Uterus (tissue), 4 donors: ENCODE results near the gene FMN2. TPM values are rescaled to one million over a fixed set of nuclear protein-coding genes. Genes with fewer than 3 reads are reported as not detected.
A peak's percentile ranks its signal among the peaks of the same experiment; 100 is the strongest.

Experiments
- DNase-seq, 2 donors: peaks; one replicate each; pipeline ENCODE4 v3.0.0-alpha.2; 2019 to 2020
- H3K27ac ChIP-seq, 2 donors: fragments of 200-600 bp; sonication (generic); 1 replicate in 1 of 2; 2 replicates in 1 of 2; pipeline ENCODE4 v1.5.1; 2016 to 2018
- H3K27me3 ChIP-seq, 2 donors: fragments of 200-600 bp; sonication (generic); one replicate each; pipeline ENCODE4 v1.5.1; 2018 to 2019; ENCODE audit warnings: control low read depth in 1 of 2
- H3K36me3 ChIP-seq, 2 donors: fragments of 200-600 bp; sonication (generic); one replicate each; pipeline ENCODE4 v1.5.1; 2019; ENCODE audit warnings: control low read depth in 1 of 2
- H3K4me1 ChIP-seq, 2 donors: fragments of 200-600 bp; sonication (generic); one replicate each; pipeline ENCODE4 v1.5.1; 2018 to 2019; ENCODE audit warnings: control low read depth in 1 of 2
- H3K4me3 ChIP-seq, 2 donors: fragments of 200-600 bp; sonication (generic); 1 replicate in 1 of 2; 2 replicates in 1 of 2; pipeline ENCODE4 v1.5.1; 2018 to 2019; ENCODE audit warnings: mild to moderate bottlenecking in 1 of 2
- H3K9me3 ChIP-seq, 2 donors: fragments of 200-600 bp; sonication (generic); one replicate each; pipeline ENCODE4 v1.5.1; 2019; ENCODE audit warnings: control low read depth in 1 of 2
- CTCF ChIP-seq, 4 experiments: fragments of 200-600 bp in 2 of 4; fragments of 450-650 bp in 2 of 4; sonication (generic) in 2 of 4; IDR thresholded peaks; one replicate each; pipeline ENCODE4 v1.5.1; 2016 to 2019; ENCODE audit warnings: antibody characterized with exemption in 4 of 4, mild to moderate bottlenecking in 2 of 4, moderate library complexity in 1 of 4
- POLR2A ChIP-seq, 2 donors: fragments of 450-650 bp; IDR thresholded peaks; one replicate each; pipeline ENCODE4 v1.6.1; 2016; ENCODE audit warnings: antibody characterized with exemption in 2 of 2, mild to moderate bottlenecking in 1 of 2, moderate library complexity in 1 of 2
- intact Hi-C: fragments of 100-400 bp; cut with DNase I; formaldehyde crosslinking; loops from one replicate; pipeline ENCODE4 v1.15.1; 2023; ENCODE audit warnings: low total_unique reads
- total RNA-seq, 4 donors: library from RNA; depleted of rRNA in 3 of 4; stranded (reverse); fragments of >200 nt in 3 of 4; gene quantifications; one replicate each; pipeline versions ENCODE4 v1.1.0 to v1.2.4, GENCODE V29; 2014 to 2023
- donor health status: DM: yes; HTN: yes; CAD: no.

The FMN2 gene
- total RNA-seq, 4 donors from 2014 or later = 1.0 to 6.5 (median 2.3) TPM; not detected in 1

GRCh38 chr1:240491796-240492195 is 400.1 kb downstream of the FMN2 start:
- intact Hi-C loops = no loop called here
- DNase-seq = no peak
- H3K4me3 ChIP-seq = no peak overlapping the region
- H3K27me3 ChIP-seq = no peaks in the 10 kb centered on the region
- no peak overlapping the region for H3K27ac ChIP-seq
- no peaks in the 10 kb centered on the region for H3K4me1 ChIP-seq
- TF ChIP-seq POLR2A (IDR thresholded peaks at IDR 0.05) (no peak), CTCF (IDR thresholded peaks at IDR 0.05) (no peak)
- H3K9me3 ChIP-seq = no peaks in the 10 kb centered on the region
- H3K36me3 ChIP-seq = no peaks in the 10 kb centered on the region

GRCh38 chr1:240492832-240493440 is 401.3 kb downstream of the FMN2 start:
- intact Hi-C loops = no loop called here
- no peaks in the 10 kb centered on the region for H3K36me3 ChIP-seq
- no peaks in the 10 kb centered on the region for H3K27me3 ChIP-seq
- no peaks in the 10 kb centered on the region for H3K4me1 ChIP-seq
- no peaks in the 10 kb centered on the region for H3K9me3 ChIP-seq
- H3K4me3 ChIP-seq = peak overlapping the region in 1 of 2 donors; percentile 16
- TF ChIP-seq CTCF (IDR thresholded peaks at IDR 0.05) (no peak), POLR2A (IDR thresholded peaks at IDR 0.05) (no peak)
- peak in 1 of 2 donors; percentile 37 for DNase-seq
- H3K27ac ChIP-seq = no peak overlapping the region

GRCh38 chr1:240495601-240496000 is 403.9 kb downstream of the FMN2 start:
- Histone ChIP-seq H3K9me3 (no peaks in the 10 kb centered on the region), H3K4me1 (no peaks in the 10 kb centered on the region), H3K27me3 (no peaks in the 10 kb centered on the region), H3K4me3 (no peak overlapping the region), H3K36me3 (no peaks in the 10 kb centered on the region), H3K27ac (no peak overlapping the region)
- no peak for DNase-seq
- TF ChIP-seq CTCF (IDR thresholded peaks at IDR 0.05) (no peak), POLR2A (IDR thresholded peaks at IDR 0.05) (no peak)
- intact Hi-C loops = no loop called here

GRCh38 chr1:240496356-240496755 is 404.7 kb downstream of the FMN2 start:
- Histone ChIP-seq H3K27ac (no peak overlapping the region), H3K9me3 (no peaks in the 10 kb centered on the region), H3K4me3 (no peak overlapping the region), H3K27me3 (no peaks in the 10 kb centered on the region), H3K4me1 (no peaks in the 10 kb centered on the region), H3K36me3 (no peaks in the 10 kb centered on the region)
- no peak for DNase-seq
- TF ChIP-seq CTCF (IDR thresholded peaks at IDR 0.05) (no peak), POLR2A (IDR thresholded peaks at IDR 0.05) (no peak)
- intact Hi-C loops = no loop called here

GRCh38 chr1:240496941-240497340 is 405.3 kb downstream of the FMN2 start:
- no peak overlapping the region for H3K27ac ChIP-seq
- DNase-seq = no peak
- intact Hi-C loops = no loop called here
- H3K4me1 ChIP-seq = no peaks in the 10 kb centered on the region
- H3K27me3 ChIP-seq = no peaks in the 10 kb centered on the region
- H3K36me3 ChIP-seq = no peaks in the 10 kb centered on the region
- H3K9me3 ChIP-seq = no peaks in the 10 kb centered on the region
- H3K4me3 ChIP-seq = no peak overlapping the region
- no peak for TF ChIP-seq POLR2A (IDR thresholded peaks at IDR 0.05)

GRCh38 chr1:240497908-240498307 is 406.2 kb downstream of the FMN2 start:
- Histone ChIP-seq H3K9me3 (no peaks in the 10 kb centered on the region), H3K36me3 (no peaks in the 10 kb centered on the region), H3K4me1 (no peaks in the 10 kb centered on the region), H3K4me3 (no peak overlapping the region), H3K27me3 (no peaks in the 10 kb centered on the region), H3K27ac (no peak overlapping the region)
- DNase-seq = no peak
- intact Hi-C loops = no loop called here
- TF ChIP-seq POLR2A (IDR thresholded peaks at IDR 0.05) = no peak
- no peak for TF ChIP-seq CTCF (IDR thresholded peaks at IDR 0.05)
